CD8-positive, alpha-beta memory T cell (primary cell): ENCODE results near the gene MCM3AP. TPM values are rescaled to one million over a fixed set of nuclear protein-coding genes. Genes with fewer than 3 reads are reported as not detected.

Source experiments
- CTCF ChIA-PET: fragments of 350-600 bp; sonication (Branson Sonifier 250); formaldehyde crosslinking; loops from one replicate; lab custom pipeline; 2021; ENCODE audit warnings: antibody characterized with exemption; lab: Charles Lee
- POLR2A ChIA-PET: fragments of 350-600 bp; sonication (Branson Sonifier 250); formaldehyde crosslinking; loops from one replicate; lab custom pipeline; 2021; ENCODE audit warnings: antibody characterized with exemption; lab: Charles Lee
- DNase-seq, 5 donors: peaks; one replicate each; pipeline versions ENCODE4 v3.0.0 to v3.0.0-alpha.2; 2020 to 2022; ENCODE audit warnings: mixed read lengths in 1 of 5
- H3K27ac ChIP-seq: one replicate; pipeline ENCODE4 v1.7.0; 2013; ENCODE audit warnings: low read depth, mild to moderate bottlenecking, low read length, moderate library complexity
- H3K27me3 ChIP-seq: 2 replicates; pipeline ENCODE4 v1.7.0; 2013; ENCODE audit warnings: low read length, mild to moderate bottlenecking; ENCODE audit not compliant: insufficient read depth, poor library complexity, severe bottlenecking
- H3K36me3 ChIP-seq: 2 replicates; pipeline ENCODE4 v1.7.0; 2013; ENCODE audit warnings: mild to moderate bottlenecking, low read length, moderate library complexity; ENCODE audit not compliant: insufficient read depth
- H3K4me1 ChIP-seq: 2 replicates; pipeline ENCODE4 v1.7.0; 2013; ENCODE audit warnings: mild to moderate bottlenecking, low read length, moderate library complexity; ENCODE audit not compliant: insufficient read depth
- H3K4me3 ChIP-seq: 2 replicates; pipeline ENCODE4 v1.7.0; 2013; ENCODE audit warnings: mild to moderate bottlenecking, low read length
- H3K9me3 ChIP-seq: 2 replicates; pipeline ENCODE4 v1.7.0; 2013; ENCODE audit warnings: mild to moderate bottlenecking, low read length
- H3K27ac Mint-ChIP-seq, 8 donors: one replicate each; pipeline ENCODE4 v1.8.0; 2020 to 2021; ENCODE audit warnings: mixed read lengths in 8 of 8, mild to moderate bottlenecking in 6 of 8, inconsistent platforms in 3 of 8, moderate library complexity in 3 of 8
- H3K27me3 Mint-ChIP-seq, 2 donors: one replicate each; pipeline ENCODE4 v1.8.0; 2020 to 2021; ENCODE audit warnings: mixed read lengths in 2 of 2, mild to moderate bottlenecking in 1 of 2, moderate library complexity in 1 of 2
- H3K36me3 Mint-ChIP-seq, 3 donors: one replicate each; pipeline ENCODE4 v1.8.0; 2020 to 2021; ENCODE audit warnings: mixed read lengths in 3 of 3, inconsistent platforms in 1 of 3, mild to moderate bottlenecking in 1 of 3
- H3K4me1 Mint-ChIP-seq, 3 donors: one replicate each; pipeline ENCODE4 v1.8.0; 2020 to 2021; ENCODE audit warnings: mixed read lengths in 3 of 3, inconsistent platforms in 1 of 3, mild to moderate bottlenecking in 1 of 3
- H3K4me3 Mint-ChIP-seq, 7 donors: one replicate each; pipeline ENCODE4 v1.8.0; 2020 to 2021; ENCODE audit warnings: mixed read lengths in 7 of 7, mild to moderate bottlenecking in 6 of 7, moderate library complexity in 4 of 7, inconsistent platforms in 2 of 7
- H3K9me3 Mint-ChIP-seq, 5 donors: one replicate each; pipeline ENCODE4 v1.8.0; 2020 to 2022; ENCODE audit warnings: mixed read lengths in 5 of 5, mild to moderate bottlenecking in 3 of 5, moderate library complexity in 2 of 5, inconsistent platforms in 1 of 5
- polyA plus RNA-seq: library from polyadenylated mRNA; unstranded; fragments of 300-500 nt; fragmentation: Illumina TruSeq; gene quantifications from one replicate; pipeline ENCODE4 v1.2.3, GENCODE V29; 2021
- total RNA-seq, 2 experiments: library from RNA; stranded (reverse); gene quantifications; one replicate each; pipeline ENCODE4 v1.2.3, GENCODE V29; 2021

The MCM3AP gene
- total and polyA plus RNA-seq, 3 experiments from 2014 or later: 56.7 to 133 (median 131) TPM

GRCh38 chr21:46222436-46223116, 62.8 kb downstream of the MCM3AP start:
- H3K27me3 ChIP-seq: no peaks in the 10 kb centered on the region
- peaks cover 5% of the 10 kb centered on the region for H3K36me3 ChIP-seq
- no peak for DNase-seq
- Mint-ChIP-seq H3K27me3 (no peaks in the 10 kb centered on the region), H3K9me3 (no peaks in the 10 kb centered on the region), H3K4me3 (no peak overlapping the region), H3K27ac (no peak overlapping the region), H3K4me1 (peaks cover 15 to 32% (median 22%) of the 10 kb centered on the region in 3 donors), H3K36me3 (peaks cover 0 to 43% (median 1%) of the 10 kb centered on the region in 3 donors)
- ChIA-PET POLR2A (no interaction called here), CTCF (no interaction called here)
- H3K4me3 ChIP-seq: no peak overlapping the region
- peaks cover 8% of the 10 kb centered on the region for H3K4me1 ChIP-seq
- H3K27ac ChIP-seq: no peak overlapping the region
- H3K9me3 ChIP-seq: no peaks in the 10 kb centered on the region

DNA sequence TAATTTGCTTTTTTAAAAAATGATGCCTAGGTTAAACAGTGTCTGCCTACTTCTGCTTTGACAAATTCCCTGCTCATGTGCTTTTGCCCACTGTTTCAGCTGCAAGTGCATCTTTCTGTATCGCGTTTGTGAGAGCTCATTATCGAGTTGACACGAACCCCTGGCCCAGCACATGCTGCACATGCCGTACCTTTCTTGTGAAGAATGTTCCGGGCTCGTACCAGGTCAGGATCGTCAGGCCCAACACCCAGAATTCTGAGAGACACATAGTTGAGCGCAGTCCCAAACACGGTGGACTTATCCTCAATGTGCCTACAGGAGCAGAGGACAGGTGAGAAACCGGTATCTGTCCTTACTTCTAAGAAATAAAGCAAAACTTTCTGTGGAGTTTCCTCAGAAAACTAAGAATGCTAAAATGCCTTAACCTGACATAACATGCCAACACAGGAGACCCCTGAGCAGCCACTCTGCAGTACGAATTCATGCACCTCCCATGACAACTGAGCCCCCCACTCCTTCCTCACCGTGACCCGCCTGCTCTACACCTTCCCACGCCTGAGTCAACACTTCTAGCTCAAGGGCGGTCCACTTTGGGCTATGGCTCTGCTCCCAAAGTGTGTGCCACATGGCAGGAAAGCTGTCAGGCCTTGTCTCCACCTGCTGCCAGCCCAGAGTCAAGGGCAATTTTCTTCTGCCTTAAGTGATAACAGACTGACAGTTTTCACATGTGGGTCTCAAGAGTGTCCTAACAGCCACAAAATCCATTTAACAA, 63.6 kb downstream of the MCM3AP start:
- CTCF ChIA-PET: no interaction called here
- Mint-ChIP-seq H3K27me3 (no peaks in the 10 kb centered on the region), H3K9me3 (no peaks in the 10 kb centered on the region), H3K36me3 (peaks cover 0 to 48% (median 1%) of the 10 kb centered on the region in 3 donors), H3K4me3 (no peak overlapping the region), H3K4me1 (peaks cover 8 to 25% (median 15%) of the 10 kb centered on the region in 3 donors), H3K27ac (peak overlapping the region in 1 of 8 donors; percentile 22)
- Histone ChIP-seq H3K27me3 (no peaks in the 10 kb centered on the region), H3K9me3 (no peaks in the 10 kb centered on the region), H3K4me3 (no peak overlapping the region), H3K36me3 (peaks cover 5% of the 10 kb centered on the region), H3K4me1 (peaks cover 1% of the 10 kb centered on the region), H3K27ac (no peak overlapping the region)
- DNase-seq: no peak
- POLR2A ChIA-PET: no interaction called here

GRCh38 chr21:46220847-46221246, 64.6 kb downstream of the MCM3AP start:
- Histone ChIP-seq H3K9me3 (no peaks in the 10 kb centered on the region), H3K36me3 (peaks cover 5% of the 10 kb centered on the region), H3K4me1 (no peaks in the 10 kb centered on the region), H3K4me3 (no peak overlapping the region), H3K27ac (no peak overlapping the region), H3K27me3 (no peaks in the 10 kb centered on the region)
- ChIA-PET CTCF (no interaction called here), POLR2A (no interaction called here)
- DNase-seq: no peak
- Mint-ChIP-seq H3K9me3 (no peaks in the 10 kb centered on the region), H3K27me3 (no peaks in the 10 kb centered on the region), H3K36me3 (peaks cover 0 to 57% (median 1%) of the 10 kb centered on the region in 3 donors), H3K4me3 (no peak overlapping the region), H3K27ac (no peak overlapping the region), H3K4me1 (peaks cover 0 to 15% (median 6%) of the 10 kb centered on the region in 3 donors)

GRCh38 chr21:46220275-46220810, 65.1 kb downstream of the MCM3AP start:
- Mint-ChIP-seq H3K27ac (peak overlapping the region in 2 of 8 donors; percentile 6 to 63), H3K9me3 (no peaks in the 10 kb centered on the region), H3K27me3 (no peaks in the 10 kb centered on the region), H3K4me1 (peaks cover 0 to 11% (median 1%) of the 10 kb centered on the region in 3 donors), H3K36me3 (peaks cover 0 to 57% (median 0%) of the 10 kb centered on the region in 3 donors), H3K4me3 (no peak overlapping the region)
- Histone ChIP-seq H3K36me3 (peaks cover 5% of the 10 kb centered on the region), H3K9me3 (no peaks in the 10 kb centered on the region), H3K27me3 (no peaks in the 10 kb centered on the region), H3K4me1 (no peaks in the 10 kb centered on the region), H3K27ac (no peak overlapping the region), H3K4me3 (no peak overlapping the region)
- ChIA-PET CTCF (no interaction called here), POLR2A (no interaction called here)
- no peak for DNase-seq

DNA sequence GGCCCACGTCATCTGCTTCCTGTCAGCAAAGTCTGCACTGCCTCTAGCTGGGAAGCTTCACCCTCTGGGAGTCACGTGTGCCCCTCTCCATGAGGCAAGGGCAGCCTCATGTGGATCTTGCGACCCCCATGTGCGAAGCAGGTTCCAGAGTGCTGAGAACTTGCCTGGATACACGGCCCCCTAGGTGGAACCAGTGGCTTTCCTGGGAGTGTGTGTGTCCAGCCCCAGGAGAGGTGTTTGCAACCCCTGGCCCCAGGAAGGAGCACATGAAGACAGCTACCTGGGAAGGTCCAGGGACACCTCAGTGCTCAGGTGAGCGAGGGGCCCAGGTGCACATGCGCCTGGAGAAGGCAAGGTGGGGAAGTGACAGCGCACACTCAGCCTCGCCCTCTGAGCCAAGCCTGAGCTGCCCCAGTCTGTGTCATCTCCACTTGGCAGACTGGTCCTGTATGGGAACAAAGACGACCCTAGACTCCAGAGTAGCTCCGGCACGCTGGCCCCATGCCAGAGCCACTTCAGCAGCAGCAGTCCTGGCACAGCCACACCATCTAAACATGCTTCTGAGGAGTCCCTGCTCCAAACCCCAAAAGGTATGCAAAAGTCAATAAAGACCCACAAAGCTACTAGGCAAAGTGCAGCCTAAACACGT, 65.7 kb downstream of the MCM3AP start:
- Histone ChIP-seq H3K9me3 (no peaks in the 10 kb centered on the region), H3K36me3 (peaks cover 5% of the 10 kb centered on the region), H3K27ac (no peak overlapping the region), H3K4me3 (no peak overlapping the region), H3K4me1 (no peaks in the 10 kb centered on the region), H3K27me3 (no peaks in the 10 kb centered on the region)
- no peak for DNase-seq
- Mint-ChIP-seq H3K36me3 (peaks cover 0 to 58% (median 0%) of the 10 kb centered on the region in 3 donors), H3K9me3 (no peaks in the 10 kb centered on the region), H3K27ac (peak overlapping the region in 1 of 8 donors; percentile 63), H3K4me1 (peaks cover 0 to 8% (median 0%) of the 10 kb centered on the region in 3 donors), H3K4me3 (no peak overlapping the region), H3K27me3 (no peaks in the 10 kb centered on the region)
- ChIA-PET CTCF (interaction anchor here (1.3 kb wide), 1 partner anchor 17 kb away, joined by 3 read pairs; no protein-coding TSS in a partner anchor), POLR2A (no interaction called here)

DNA sequence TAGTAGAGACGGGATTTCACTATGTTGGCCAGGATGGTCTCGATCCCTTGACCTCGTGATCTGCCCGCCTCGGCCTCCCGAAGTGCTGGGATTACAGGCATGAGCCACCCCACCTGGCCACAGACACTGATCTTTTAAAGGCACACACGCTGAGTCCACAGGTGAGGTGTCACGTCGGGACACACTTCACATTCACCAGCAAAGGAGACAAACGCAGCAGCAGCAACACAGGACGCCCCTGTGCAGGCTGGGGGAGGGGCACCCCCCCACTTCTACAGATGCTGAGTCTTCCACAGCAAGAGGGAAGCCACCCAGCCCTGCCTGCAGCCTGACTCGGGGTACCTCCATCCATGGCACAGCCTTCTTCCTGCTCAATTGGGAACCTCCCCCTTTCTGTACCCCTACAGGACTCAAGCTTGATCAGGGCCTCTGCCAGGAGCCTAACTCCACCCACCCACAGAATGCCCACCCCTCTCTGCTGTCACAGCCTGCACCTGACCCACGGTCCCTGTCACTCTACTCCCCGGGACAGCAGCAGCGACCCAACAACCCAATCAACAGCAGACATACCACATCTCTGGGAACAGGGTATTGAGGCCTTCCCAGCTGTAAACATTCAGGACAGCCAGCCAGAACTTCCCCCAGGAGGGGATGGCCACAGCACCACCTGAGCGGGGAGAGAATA, 66.4 kb downstream of the MCM3AP start:
- Mint-ChIP-seq H3K27ac (peak overlapping the region in 2 of 8 donors; percentile 12 to 47), H3K27me3 (no peaks in the 10 kb centered on the region), H3K36me3 (peaks cover 0 to 63% (median 0%) of the 10 kb centered on the region in 3 donors), H3K4me3 (no peak overlapping the region), H3K9me3 (no peaks in the 10 kb centered on the region), H3K4me1 (peaks cover 0 to 4% (median 0%) of the 10 kb centered on the region in 3 donors)
- Histone ChIP-seq H3K27ac (no peak overlapping the region), H3K4me3 (no peak overlapping the region), H3K4me1 (no peaks in the 10 kb centered on the region), H3K27me3 (no peaks in the 10 kb centered on the region), H3K36me3 (peaks cover 5% of the 10 kb centered on the region), H3K9me3 (no peaks in the 10 kb centered on the region)
- POLR2A ChIA-PET: no interaction called here
- DNase-seq: no peak
- CTCF ChIA-PET: interaction anchor here (1.3 kb wide), 1 partner anchor 18 kb away, joined by 3 read pairs; no protein-coding TSS in a partner anchor

GRCh38 chr21:46217511-46218196, 67.8 kb downstream of the MCM3AP start:
- Histone ChIP-seq H3K4me3 (no peak overlapping the region), H3K36me3 (peaks cover 5% of the 10 kb centered on the region), H3K27me3 (no peaks in the 10 kb centered on the region), H3K9me3 (no peaks in the 10 kb centered on the region), H3K27ac (no peak overlapping the region), H3K4me1 (no peaks in the 10 kb centered on the region)
- H3K4me1 Mint-ChIP-seq: peaks cover 0 to 4% (median 0%) of the 10 kb centered on the region in 3 donors
- H3K4me3 Mint-ChIP-seq: no peak overlapping the region
- H3K27ac Mint-ChIP-seq: no peak overlapping the region
- ChIA-PET CTCF (no interaction called here), POLR2A (no interaction called here)
- H3K36me3 Mint-ChIP-seq: peaks cover 0 to 72% (median 0%) of the 10 kb centered on the region in 3 donors
- DNase-seq: no peak
- H3K9me3 Mint-ChIP-seq: no peaks in the 10 kb centered on the region
- H3K27me3 Mint-ChIP-seq: no peaks in the 10 kb centered on the region
